CD4-positive, CD25-positive, alpha-beta regulatory T cell (primary cell): Measurements from ENCODE around the gene NPRL2. TPM values are rescaled to one million over a fixed set of nuclear protein-coding genes. Genes with fewer than 3 reads are reported as not detected.

Source experiments
- ATAC-seq, 2 donors: fragments of 150-1000 bp; cut with Tn5 transposase; one replicate each; pipeline ENCODE4 v1.10.0; 2021; ENCODE audit warnings: low read depth in 2 of 2, moderate number of reproducible peaks in 2 of 2, moderate library complexity in 1 of 2
- DNase-seq, 3 donors: peaks; one replicate each; pipeline versions ENCODE4 v3.0.0 to v3.0.0-alpha.2; 2012 to 2022; ENCODE audit warnings: mixed read lengths in 1 of 3
- H3K27ac ChIP-seq: one replicate; pipeline ENCODE4 v1.7.0; 2013; ENCODE audit warnings: mild to moderate bottlenecking, low read length; ENCODE audit not compliant: insufficient read depth, poor library complexity, severe bottlenecking
- H3K27me3 ChIP-seq: one replicate; pipeline ENCODE4 v1.7.0; 2013; ENCODE audit warnings: low read length; ENCODE audit not compliant: control insufficient read depth, insufficient read depth
- H3K36me3 ChIP-seq: one replicate; pipeline ENCODE4 v1.7.0; 2013; ENCODE audit warnings: mild to moderate bottlenecking, low read length, moderate library complexity; ENCODE audit not compliant: control insufficient read depth, insufficient read depth
- H3K4me1 ChIP-seq: 2 replicates; pipeline ENCODE4 v1.7.0; 2013; ENCODE audit warnings: mild to moderate bottlenecking, low read length; ENCODE audit not compliant: insufficient read depth, control insufficient read depth, poor library complexity, severe bottlenecking
- H3K4me3 ChIP-seq: one replicate; pipeline ENCODE4 v1.7.0; 2013; ENCODE audit warnings: low read depth, mild to moderate bottlenecking, low read length, moderate library complexity
- H3K9me3 ChIP-seq, 2 experiments: 1 replicate in 1 of 2; 2 replicates in 1 of 2; pipeline ENCODE4 v1.7.0; 2013; ENCODE audit warnings: low read length in 2 of 2, mild to moderate bottlenecking in 1 of 2, moderate library complexity in 1 of 2; ENCODE audit not compliant: control insufficient read depth in 2 of 2
- H3K27ac Mint-ChIP-seq, 3 donors: one replicate each; pipeline ENCODE4 v1.8.0; 2020 to 2022; ENCODE audit warnings: mild to moderate bottlenecking in 3 of 3, mixed read lengths in 3 of 3, moderate library complexity in 2 of 3
- H3K27me3 Mint-ChIP-seq: one replicate; pipeline ENCODE4 v1.8.0; 2022; ENCODE audit warnings: mild to moderate bottlenecking, mixed read lengths
- H3K36me3 Mint-ChIP-seq: one replicate; pipeline ENCODE4 v1.8.0; 2020; ENCODE audit warnings: mixed read lengths
- H3K4me1 Mint-ChIP-seq, 4 donors: one replicate each; pipeline ENCODE4 v1.8.0; 2020 to 2022; ENCODE audit warnings: mixed read lengths in 4 of 4, mild to moderate bottlenecking in 1 of 4
- H3K4me3 Mint-ChIP-seq, 4 donors: one replicate each; pipeline ENCODE4 v1.8.0; 2020 to 2022; ENCODE audit warnings: mild to moderate bottlenecking in 4 of 4, mixed read lengths in 4 of 4, moderate library complexity in 3 of 4
- H3K9me3 Mint-ChIP-seq, 7 donors: one replicate each; pipeline ENCODE4 v1.8.0; 2020 to 2022; ENCODE audit warnings: mixed read lengths in 7 of 7, mild to moderate bottlenecking in 3 of 7, moderate library complexity in 2 of 7
- polyA plus RNA-seq, 4 donors: library from polyadenylated mRNA; unstranded; fragments of 300-500 nt; fragmentation: Illumina TruSeq; gene quantifications; one replicate each; pipeline ENCODE4 v1.2.3, GENCODE V29; 2021
- total RNA-seq: library from RNA; stranded (reverse); gene quantifications from one replicate; pipeline ENCODE4 v1.2.3, GENCODE V29; 2022

Gene NPRL2
- total and polyA plus RNA-seq, 5 donors from 2014 or later, result 30.1 to 51.8 (median 48.2) TPM

- DNase-seq, result no peak
- Histone ChIP-seq H3K9me3 (no peaks in the 10 kb centered on the region), H3K27me3 (no peaks in the 10 kb centered on the region), H3K36me3 (peaks cover 8% of the 10 kb centered on the region), H3K4me3 (peak overlapping the region; percentile 92), H3K4me1 (peaks cover 75% of the 10 kb centered on the region), H3K27ac (peak overlapping the region; percentile 96)
- H3K27me3 Mint-ChIP-seq, result no peaks in the 10 kb centered on the region
- H3K4me3 Mint-ChIP-seq, result peak overlapping the region; percentile 90 to 97 (median 94)
- H3K27ac Mint-ChIP-seq, result peak overlapping the region; percentile 93 to 95 (median 93)
- H3K9me3 Mint-ChIP-seq, result peaks cover 0 to 3% (median 0%) of the 10 kb centered on the region in 7 donors
- no peaks in the 10 kb centered on the region for H3K36me3 Mint-ChIP-seq
- peaks cover 20 to 81% (median 48%) of the 10 kb centered on the region in 4 donors for H3K4me1 Mint-ChIP-seq
- ATAC-seq, result peak; percentile 30 to 38
Observed at GRCh38 chr3:50336452-50337174, 14.0 kb downstream of the NPRL2 start.

GRCh38 chr3:50334339-50335075 lies 16.1 kb downstream of the NPRL2 start:
- DNase-seq (no peak), ATAC-seq (no peak)
- Histone ChIP-seq H3K4me1 (peaks cover 54% of the 10 kb centered on the region), H3K4me3 (peak overlapping the region; percentile 34), H3K36me3 (peaks cover 29% of the 10 kb centered on the region), H3K9me3 (no peaks in the 10 kb centered on the region), H3K27ac (peak overlapping the region; percentile 96), H3K27me3 (no peaks in the 10 kb centered on the region)
- Mint-ChIP-seq H3K4me1 (peaks cover 20 to 67% (median 40%) of the 10 kb centered on the region in 4 donors), H3K36me3 (peaks cover 3% of the 10 kb centered on the region), H3K4me3 (peak overlapping the region; percentile 69 to 97 (median 87)), H3K27ac (peak overlapping the region; percentile 93 to 96 (median 93)), H3K27me3 (no peaks in the 10 kb centered on the region), H3K9me3 (peaks cover 0 to 3% (median 0%) of the 10 kb centered on the region in 7 donors)

- peaks cover 3% of the 10 kb centered on the region for H3K36me3 Mint-ChIP-seq
- Histone ChIP-seq H3K9me3 (no peaks in the 10 kb centered on the region), H3K4me3 (peak overlapping the region; percentile 40), H3K36me3 (peaks cover 29% of the 10 kb centered on the region), H3K4me1 (peaks cover 47% of the 10 kb centered on the region), H3K27me3 (no peaks in the 10 kb centered on the region), H3K27ac (peak overlapping the region; percentile 96)
- no peaks in the 10 kb centered on the region for H3K27me3 Mint-ChIP-seq
- peak overlapping the region; percentile 93 to 96 (median 93) for H3K27ac Mint-ChIP-seq
- H3K9me3 Mint-ChIP-seq, result peaks cover 0 to 3% (median 0%) of the 10 kb centered on the region in 7 donors
- H3K4me3 Mint-ChIP-seq, result peak overlapping the region; percentile 69 to 97 (median 87)
- H3K4me1 Mint-ChIP-seq, result peaks cover 17 to 61% (median 35%) of the 10 kb centered on the region in 4 donors
- DNase-seq (no peak), ATAC-seq (no peak)
Observed at GRCh38 chr3:50333744-50334328, 16.7 kb downstream of the NPRL2 start.

- Histone ChIP-seq H3K27ac (no peak overlapping the region), H3K4me1 (peaks cover 44% of the 10 kb centered on the region)
Observed at GRCh38 chr3:50331364-50331907, 19.1 kb downstream of the NPRL2 start.

GRCh38 chr3:50330330-50330729 lies 20.2 kb downstream of the NPRL2 start:
- H3K27me3 ChIP-seq, result no peaks in the 10 kb centered on the region
- H3K4me3 ChIP-seq, result no peak overlapping the region
- peaks cover 38% of the 10 kb centered on the region for H3K36me3 ChIP-seq
- H3K4me1 ChIP-seq, result peaks cover 33% of the 10 kb centered on the region
- Mint-ChIP-seq H3K27me3 (no peaks in the 10 kb centered on the region), H3K4me3 (peak overlapping the region in 1 of 4 donors; percentile 52), H3K4me1 (peaks cover 5 to 52% (median 16%) of the 10 kb centered on the region in 4 donors), H3K36me3 (peaks cover 10% of the 10 kb centered on the region), H3K27ac (no peak overlapping the region), H3K9me3 (no peaks in the 10 kb centered on the region)
- DNase-seq (no peak), ATAC-seq (no peak)
- H3K9me3 ChIP-seq, result no peaks in the 10 kb centered on the region
- no peak overlapping the region for H3K27ac ChIP-seq

More at GRCh38 chr3:50331364-50331907, 19.1 kb downstream of the NPRL2 start:
- Mint-ChIP-seq H3K4me3 (peak overlapping the region in 2 of 4 donors; percentile 58 to 71), H3K4me1 (peaks cover 10 to 60% (median 24%) of the 10 kb centered on the region in 4 donors), H3K9me3 (no peaks in the 10 kb centered on the region), H3K27me3 (no peaks in the 10 kb centered on the region), H3K36me3 (peaks cover 10% of the 10 kb centered on the region), H3K27ac (peak overlapping the region in 1 of 3 donors; percentile 38)
- DNase-seq, result no peak
- peaks cover 29% of the 10 kb centered on the region for H3K36me3 ChIP-seq
- H3K4me3 ChIP-seq, result no peak overlapping the region
- ATAC-seq, result no peak
- no peaks in the 10 kb centered on the region for H3K9me3 ChIP-seq
- H3K27me3 ChIP-seq, result no peaks in the 10 kb centered on the region

GRCh38 chr3:50327943-50328691 lies 22.5 kb downstream of the NPRL2 start, which contains the start of gene TUSC2:
Gene TUSC2 (minus strand): TSS chr3:50328223. CDS start chr3:50328099, 124 bp downstream.
- H3K27ac ChIP-seq, result peak within 1 kb of the TSS; percentile 85
- peaks cover 39% of the 10 kb centered on the region for H3K36me3 ChIP-seq
- Mint-ChIP-seq H3K4me3 (peak within 1 kb of the TSS; percentile 92 to 96 (median 94)), H3K9me3 (no peaks in the 10 kb centered on the region), H3K27me3 (no peaks in the 10 kb centered on the region), H3K27ac (peak within 1 kb of the TSS; percentile 86 to 95 (median 95)), H3K36me3 (peaks cover 10% of the 10 kb centered on the region), H3K4me1 (peaks cover 2 to 44% (median 11%) of the 10 kb centered on the region in 4 donors)
- H3K4me3 ChIP-seq, result peak within 1 kb of the TSS; percentile 69
- H3K9me3 ChIP-seq, result no peaks in the 10 kb centered on the region
- no peaks in the 10 kb centered on the region for H3K27me3 ChIP-seq
- peak; percentile 93 to 94 for ATAC-seq
- DNase-seq, result peak; percentile 94 to 98 (median 94)
- peaks cover 18% of the 10 kb centered on the region for H3K4me1 ChIP-seq
